Stimulated activated CD4-positive, alpha-beta T cell treated with anti-CD3 and anti-CD28 coated beads, Interleukin-2, amount 100 ng/mL, for 48 hours (primary cell): Measurements from ENCODE around the gene NME7.
"Not testable (repeated sequence)": the region's sequence is repeated elsewhere in the genome, so short reads cannot be mapped to it uniquely, and the experiment has no call there.

ENCODE experiments used
- DNase-seq, 2 donors: peaks; one replicate each; pipeline ENCODE4 v3.0.0-alpha.2; 2020

NME7 gene

GRCh38 chr1:169340882-169341281, 26.7 kb downstream of the NME7 start:
- no peak for DNase-seq

- DNase-seq = no peak
These were observed 27.8 kb downstream of the NME7 start for GRCh38 chr1:169339773-169340172.

DNA sequence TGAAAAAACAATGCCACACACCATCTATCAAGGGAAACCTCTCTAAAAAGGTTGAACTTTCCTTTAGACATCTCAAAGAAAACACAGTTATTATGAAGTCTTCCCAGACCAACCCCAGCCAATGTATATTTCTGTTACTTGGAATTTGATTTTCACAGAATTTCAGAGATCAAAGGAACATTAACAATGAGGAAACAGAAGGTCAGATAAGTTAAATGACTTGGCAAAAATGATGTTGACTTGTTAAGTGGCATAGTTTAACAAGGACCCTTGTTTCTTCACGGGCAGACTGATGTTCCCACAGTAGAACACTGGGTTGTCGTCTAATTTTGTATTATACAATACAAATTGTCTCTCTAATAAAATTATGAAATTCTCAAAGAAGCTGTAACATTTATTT, 29.0 kb downstream of the NME7 start:
- DNase-seq = no peak

DNA sequence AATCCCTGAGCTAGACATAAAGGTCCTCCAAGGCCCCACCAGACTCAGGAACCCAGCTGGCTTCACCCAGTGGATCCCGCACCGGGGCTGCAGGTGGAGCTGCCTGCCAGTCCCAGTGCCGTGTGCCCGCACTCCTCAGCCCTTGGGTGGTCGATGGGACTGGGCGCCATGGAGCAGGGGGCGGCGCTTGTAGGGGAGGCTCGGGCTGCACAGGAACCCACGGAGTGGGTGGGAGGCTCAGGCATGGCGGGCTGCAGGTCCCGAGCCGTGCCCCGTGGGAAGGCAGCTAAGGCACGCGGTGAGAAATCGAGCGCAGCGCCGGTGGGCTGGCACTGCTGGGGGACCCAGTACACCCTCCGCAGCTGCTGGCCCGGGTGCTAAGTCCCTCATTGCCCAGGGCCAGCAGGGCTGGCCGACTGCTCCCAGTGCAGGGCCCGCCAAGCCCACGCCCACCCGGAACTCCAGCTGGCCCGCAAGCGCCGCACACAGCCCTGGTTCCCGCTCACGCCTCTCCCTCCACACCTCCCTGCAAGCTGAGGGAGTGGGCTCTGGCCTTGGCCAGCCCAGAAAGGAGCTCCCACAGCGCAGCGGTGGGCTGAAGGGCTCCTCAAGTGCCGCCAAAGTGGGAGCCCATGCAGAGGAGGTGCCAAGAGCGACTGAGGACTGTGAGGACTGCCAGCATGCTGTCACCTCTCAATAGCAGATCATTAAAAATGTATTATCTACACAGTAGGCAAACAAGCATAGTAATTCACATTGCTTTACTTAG, 30.5 kb downstream of the NME7 start:
- DNase-seq = not testable (repeated sequence)

- DNase-seq = not testable (repeated sequence)
These were observed 32.9 kb downstream of the NME7 start for GRCh38 chr1:169334727-169335126.

DNA sequence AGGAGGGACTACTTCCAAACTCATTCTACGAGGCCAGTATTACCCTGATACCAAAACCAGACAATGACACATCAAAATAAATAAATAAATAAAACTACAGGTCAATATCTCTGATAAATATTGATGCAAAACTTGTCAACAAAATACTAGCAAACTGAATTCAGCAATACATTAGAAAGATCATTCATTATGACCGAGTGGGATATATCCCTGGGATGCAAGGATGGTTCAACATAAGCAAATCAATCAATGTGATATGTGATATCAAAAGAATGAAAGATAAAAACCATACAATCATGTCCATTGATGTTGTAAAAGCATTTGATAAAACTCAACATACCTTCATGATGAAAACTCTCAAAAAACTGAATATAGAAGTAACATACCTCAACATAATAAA, 36.7 kb downstream of the NME7 start:
- DNase-seq = no peak

DNA sequence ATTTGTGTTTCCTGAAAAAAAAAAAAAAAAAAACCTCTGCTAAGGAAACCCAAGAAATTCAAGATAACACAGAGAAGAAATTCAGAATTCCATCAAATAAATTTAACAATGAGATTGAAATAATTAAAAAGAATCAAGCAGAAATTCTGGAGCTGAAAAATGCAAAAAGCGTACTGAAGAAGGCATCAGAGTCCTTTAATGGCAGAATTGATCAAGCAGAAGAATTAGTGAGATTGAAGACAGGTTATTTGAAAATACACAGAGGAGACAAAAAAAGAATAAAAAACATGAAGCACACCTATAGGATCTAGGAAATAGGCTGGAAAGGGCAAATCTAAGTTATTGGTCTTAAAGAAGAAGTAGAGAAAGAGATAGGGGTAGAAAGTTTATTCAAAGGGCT, 38.2 kb downstream of the NME7 start:
- DNase-seq = no peak

GRCh38 chr1:169327875-169328274, 39.7 kb downstream of the NME7 start:
- no peak for DNase-seq

GRCh38 chr1:169326956-169327268, 40.7 kb downstream of the NME7 start:
- DNase-seq = no peak

DNA sequence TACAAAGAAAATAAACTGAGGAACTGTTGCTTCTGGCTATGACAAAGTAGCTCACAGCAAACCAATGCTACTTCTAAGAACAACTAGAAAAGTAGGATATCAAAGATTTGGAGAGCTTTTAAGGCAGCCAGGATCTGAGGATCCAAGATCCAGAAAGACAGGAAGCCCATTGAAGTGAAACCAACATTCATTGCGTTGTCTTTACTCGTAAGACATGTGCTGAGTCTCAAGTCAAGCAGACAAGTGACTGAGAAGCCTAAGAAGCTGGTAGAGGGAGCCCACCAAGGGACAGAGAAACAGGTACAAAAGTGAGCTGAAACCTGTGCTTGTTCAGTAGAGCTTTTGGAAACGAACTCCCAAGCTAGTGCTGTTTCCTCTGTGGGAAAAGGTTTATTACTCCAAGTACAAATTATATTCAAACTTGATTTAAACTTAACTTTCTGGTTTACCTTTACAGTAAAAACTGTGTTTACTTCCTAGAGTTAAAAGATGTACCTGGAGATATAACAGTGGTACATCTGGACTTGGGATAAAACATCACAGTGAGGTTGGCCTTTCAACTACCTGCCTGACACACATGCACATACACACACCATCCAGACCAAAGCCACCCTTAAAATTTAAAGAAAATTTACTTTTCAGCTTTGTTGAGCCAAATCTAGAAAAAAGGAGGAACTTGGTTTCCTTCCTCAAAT, 41.2 kb downstream of the NME7 start:
- no peak for DNase-seq

DNA sequence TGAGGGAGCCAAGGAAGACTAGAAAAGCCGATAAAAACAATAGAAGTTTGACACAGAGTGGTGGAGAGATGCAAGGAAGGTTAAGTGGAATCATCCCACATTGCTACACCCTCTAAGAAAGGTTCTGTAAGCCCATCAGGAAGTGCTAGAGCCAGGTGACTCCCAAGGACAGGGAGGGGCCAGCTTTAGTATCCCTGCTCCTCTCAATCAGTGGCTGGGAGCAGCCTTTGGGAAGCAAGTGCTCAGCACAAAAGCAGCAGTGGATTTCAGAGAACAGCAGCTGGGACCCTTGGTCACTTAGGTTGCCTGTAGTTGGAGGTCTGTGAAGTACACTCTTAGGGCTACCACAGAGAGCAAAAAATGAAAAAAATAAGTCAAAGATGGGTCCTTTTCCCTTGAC, 42.5 kb downstream of the NME7 start:
- no peak for DNase-seq

DNA sequence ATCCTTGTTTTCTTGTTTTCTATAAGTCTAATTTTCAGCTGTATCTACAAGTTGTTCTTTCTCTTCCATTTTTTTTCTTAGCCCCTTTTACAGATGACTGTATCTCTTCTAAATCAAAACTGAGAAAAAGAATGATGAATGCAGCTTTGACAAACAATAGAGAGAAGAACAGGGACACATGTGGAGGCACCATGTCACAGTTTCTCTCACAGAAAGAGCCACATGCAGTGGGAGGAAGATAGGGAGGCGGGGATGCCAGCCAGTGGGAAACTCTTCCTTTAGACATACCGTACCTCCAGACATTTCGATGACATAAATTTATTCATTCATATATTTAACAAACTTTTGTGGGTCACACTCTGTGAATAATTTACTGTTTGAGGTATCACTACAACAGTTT, 45.5 kb downstream of the NME7 start:
- DNase-seq = no peak

- DNase-seq = no peak
These were observed 46.1 kb downstream of the NME7 start for GRCh38 chr1:169321539-169321938.

DNA sequence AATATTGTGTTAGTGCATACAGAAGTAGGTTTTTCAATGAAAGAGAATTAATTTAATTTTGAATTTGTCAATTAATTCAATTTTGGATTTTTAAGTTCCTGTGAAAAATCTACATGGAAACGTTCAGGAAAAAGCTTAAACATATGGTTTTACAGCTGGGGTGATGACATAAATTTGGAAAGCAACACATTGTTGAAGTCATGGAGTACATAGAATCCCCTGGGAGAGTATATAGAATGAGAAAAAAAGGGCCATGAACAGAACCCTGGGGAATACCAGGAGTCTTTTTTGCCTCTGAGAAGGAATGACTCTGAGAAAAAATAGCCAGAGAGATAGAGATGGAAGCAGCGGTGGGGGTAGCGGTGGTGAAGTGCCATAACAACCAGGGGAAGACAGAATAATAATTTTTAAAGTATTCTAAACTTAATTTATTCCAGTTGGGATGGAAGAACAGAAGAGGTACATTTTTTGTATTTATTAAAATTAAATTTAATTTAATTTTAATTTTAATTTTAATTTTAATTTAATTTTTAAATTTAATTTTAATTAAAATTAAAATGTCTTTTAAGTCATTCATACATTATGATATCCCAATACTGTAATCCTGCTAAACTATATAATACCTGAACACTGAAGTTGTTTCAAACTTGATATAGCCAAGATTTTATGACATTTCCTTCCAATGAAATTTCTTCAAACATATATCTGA, 48.9 kb downstream of the NME7 start:
- DNase-seq = no peak

DNA sequence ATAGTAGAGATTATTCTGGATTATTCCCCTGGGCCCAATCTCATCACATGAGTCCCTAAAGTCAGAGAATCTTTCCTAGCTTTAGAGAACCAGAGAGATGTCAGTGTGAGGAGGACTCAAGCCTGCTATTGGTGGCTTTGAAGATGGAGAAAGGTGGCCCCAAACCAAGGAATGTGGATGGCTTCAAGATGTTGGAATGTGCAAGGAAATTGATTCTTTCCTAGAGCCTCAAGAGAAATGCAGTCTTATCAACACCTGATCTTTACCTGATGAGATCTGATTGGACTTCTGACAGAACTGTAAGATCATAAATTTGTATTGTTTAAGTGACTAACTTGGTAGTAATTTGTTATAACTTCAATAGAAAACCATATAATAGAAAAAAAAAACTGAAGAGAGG, 51.0 kb downstream of the NME7 start:
- no peak for DNase-seq

GRCh38 chr1:169312084-169312954, 55.3 kb downstream of the NME7 start:
- peak; percentile 1 to 15 for DNase-seq

GRCh38 chr1:169309178-169310166, 58.1 kb downstream of the NME7 start:
- DNase-seq = no peak

DNA sequence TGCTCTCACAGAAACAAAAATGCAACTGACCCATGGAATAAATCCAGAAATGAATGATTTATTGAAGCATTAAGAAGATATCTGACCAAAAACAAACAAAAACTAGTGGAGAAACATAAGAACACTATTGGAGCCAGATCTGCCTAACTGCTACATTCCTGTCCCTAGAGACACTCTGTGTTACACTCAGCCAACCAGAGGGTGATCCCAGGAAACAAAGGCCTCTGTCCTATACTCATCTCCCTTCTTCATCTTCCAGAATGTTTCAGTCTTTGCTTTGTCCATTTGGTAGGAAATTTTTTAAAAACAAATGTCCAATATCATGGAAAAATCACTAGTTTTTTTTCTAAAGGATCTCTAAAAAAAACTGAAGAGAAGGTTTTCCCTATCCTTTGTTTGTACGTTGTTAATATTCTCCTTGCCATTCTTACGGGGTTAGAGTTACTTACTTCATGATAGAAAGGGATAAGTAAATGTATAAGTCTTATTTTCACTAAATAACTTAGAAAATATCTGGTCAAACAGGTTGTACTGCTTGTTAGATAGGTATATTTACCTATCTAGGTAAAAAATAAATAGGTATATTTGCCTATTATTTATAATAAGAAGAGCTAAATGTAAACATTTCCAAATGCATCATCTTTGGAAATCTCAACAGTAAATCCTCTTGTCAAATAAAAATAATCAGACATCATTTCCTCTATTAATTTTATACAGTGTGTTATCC, 59.1 kb downstream of the NME7 start:
- DNase-seq = no peak

GRCh38 chr1:169307176-169307575, 60.4 kb downstream of the NME7 start:
- no peak for DNase-seq

- DNase-seq = no peak
These were observed 61.6 kb downstream of the NME7 start for GRCh38 chr1:169305948-169306347.

DNA sequence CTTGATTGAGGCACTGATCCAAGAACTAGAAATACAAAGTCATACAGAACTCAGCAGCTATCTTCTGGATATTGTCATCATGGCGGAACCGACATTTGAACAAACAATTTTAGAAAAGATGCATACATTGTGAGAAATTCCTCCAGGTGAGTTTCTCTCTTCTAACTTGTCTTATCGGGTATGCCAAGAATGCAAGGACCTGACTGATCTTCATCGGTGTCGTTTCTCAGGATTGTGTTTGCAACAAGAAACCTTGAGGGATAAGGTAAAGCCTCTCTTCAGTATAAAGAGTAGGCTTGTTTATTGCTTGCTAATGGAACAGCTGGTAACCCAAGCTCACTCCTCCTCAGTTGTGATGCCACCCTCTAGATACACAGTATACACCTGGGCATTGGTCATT, 62.2 kb downstream of the NME7 start:
- no peak for DNase-seq
